HepG2 (cell line): ENCODE data around the gene MAP3K5.

ENCODE experiments used
- ATF2 ChIP-seq: sonication (generic); formaldehyde crosslinking; IDR thresholded peaks from 2 replicates; pipeline ENCODE4 v1.4.0; 2020; ENCODE audit warnings: missing genetic modification reagents
- CENPBD1 ChIP-seq: sonication (generic); formaldehyde crosslinking; IDR thresholded peaks from 2 replicates; pipeline ENCODE4 v1.8.0; 2022; ENCODE audit warnings: missing genetic modification reagents, low read depth, mild to moderate bottlenecking, borderline replicate concordance
- CTCF ChIP-seq: sonication (generic); formaldehyde crosslinking; IDR thresholded peaks from 2 replicates; pipeline ENCODE4 v1.5.0; 2020; ENCODE audit warnings: mild to moderate bottlenecking, missing genetic modification reagents, moderate library complexity
- HBP1 ChIP-seq: IDR thresholded peaks from 2 replicates; pipeline ENCODE4 v1.6.1; 2016; ENCODE audit warnings: low read depth, control low read depth
- HIVEP1 ChIP-seq: sonication (generic); formaldehyde crosslinking; IDR thresholded peaks from 2 replicates; pipeline ENCODE4 v1.4.0; 2020; ENCODE audit warnings: mild to moderate bottlenecking, missing genetic modification reagents
- POLR2A ChIP-seq, 2 experiments: IDR thresholded peaks; 2 replicates each; pipeline ENCODE4 v1.6.1; 2011; ENCODE audit warnings: low read depth in 2 of 2, low read length in 2 of 2, mild to moderate bottlenecking in 1 of 2, moderate library complexity in 1 of 2; ENCODE audit not compliant: insufficient read depth in 1 of 2
- SP4 ChIP-seq: sonication (generic); formaldehyde crosslinking; IDR thresholded peaks from 2 replicates; pipeline ENCODE4 v1.8.1; 2023; ENCODE audit warnings: mild to moderate bottlenecking, missing genetic modification reagents
- ZNF138 ChIP-seq: sonication (generic); formaldehyde crosslinking; IDR thresholded peaks from 2 replicates; pipeline ENCODE4 v1.5.0; 2020; ENCODE audit warnings: mild to moderate bottlenecking, low read depth, missing genetic modification reagents
- ZNF710 ChIP-seq: sonication (generic); formaldehyde crosslinking; IDR thresholded peaks from 2 replicates; pipeline ENCODE4 v1.5.0; 2020; ENCODE audit warnings: mild to moderate bottlenecking, missing genetic modification reagents, borderline replicate concordance

- no peak for TF ChIP-seq ATF2 (CRISPR knock-in tag)
- TF ChIP-seq CTCF (CRISPR knock-in tag), result no peak
- no peak for TF ChIP-seq ZNF710
- TF ChIP-seq CENPBD1 (CRISPR knock-in tag), result no peak
- no peak for TF ChIP-seq HBP1
- TF ChIP-seq ZNF138 (CRISPR knock-in tag), result no peak
- TF ChIP-seq POLR2A (IDR thresholded peaks at IDR 0.05; ENCODE audit: insufficient read depth in 1 of 2, low read depth in 2 of 2, low read length in 2 of 2), result no peak
- TF ChIP-seq SP4, result no peak
- TF ChIP-seq HIVEP1 (CRISPR knock-in tag), result no peak
Observed at GRCh38 chr6:136576821-136577220, 215.5 kb downstream of the MAP3K5 start.
